HG03378 (cell line): ENCODE data around the gene DSG3.

ENCODE experiments used
- ATAC-seq: cut with Tn5 transposase; IDR thresholded peaks from one replicate; pipeline ENCODE4 v1.9.1; 2021; ENCODE audit warnings: mild to moderate bottlenecking, moderate library complexity; ENCODE audit not compliant: unreplicated experiment

DSG3 gene

DNA sequence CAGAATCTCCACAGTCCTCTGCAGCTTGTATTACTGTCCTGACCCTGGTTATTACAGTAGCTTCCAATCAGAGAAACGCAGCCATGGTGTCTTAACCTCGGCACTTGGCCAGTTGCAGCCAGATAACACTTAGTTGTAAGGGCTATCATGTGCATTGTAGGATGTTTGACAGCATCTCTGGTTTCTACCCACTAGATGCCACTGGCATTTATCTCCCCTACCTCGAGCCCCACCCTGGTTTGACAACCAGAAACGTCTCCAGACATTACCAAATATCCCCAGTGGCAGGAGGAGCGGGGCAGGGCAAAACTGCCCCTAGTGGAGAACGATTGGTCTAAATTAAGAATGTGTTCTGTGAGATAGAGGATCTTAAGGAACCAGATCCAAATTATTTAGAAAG lies 63.6 kb downstream of the DSG3 start:
- no peak for ATAC-seq

GRCh38 chr18:31512203-31512764 lies 64.7 kb downstream of the DSG3 start:
- no peak for ATAC-seq

DNA sequence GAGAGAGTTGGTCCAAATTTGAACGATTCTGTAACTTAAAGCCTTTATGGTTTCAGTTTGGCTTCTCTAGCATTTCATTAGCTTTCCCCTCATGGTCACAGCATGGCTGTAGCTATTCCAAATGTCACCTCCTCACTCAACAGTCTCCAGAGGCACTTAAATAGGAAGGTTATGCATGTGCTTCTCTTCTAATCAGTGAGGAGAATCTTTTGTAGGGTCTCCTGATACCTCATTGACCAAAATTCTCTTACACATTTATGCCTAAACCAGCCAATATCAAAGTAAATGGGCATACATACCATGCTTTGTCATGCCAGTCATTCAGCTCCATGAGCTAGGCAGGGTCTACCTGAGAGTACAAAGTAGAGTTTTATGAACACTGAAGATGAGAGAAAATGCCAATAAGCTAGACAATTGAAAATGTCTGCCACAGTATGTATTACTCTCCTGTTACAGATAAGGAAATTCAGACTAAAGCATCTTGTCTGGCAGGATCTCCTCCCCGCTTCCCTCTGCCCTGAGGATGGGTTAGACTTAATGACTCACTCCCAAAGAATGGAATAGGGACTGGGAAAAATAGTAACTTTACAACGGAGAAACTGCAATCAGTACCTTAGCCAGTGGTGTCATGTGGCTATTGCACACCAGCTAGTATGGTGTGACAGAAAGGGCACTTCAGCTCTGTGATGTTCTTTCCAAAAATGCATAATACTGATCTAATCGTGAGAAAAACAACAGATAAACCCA lies 65.8 kb downstream of the DSG3 start:
- ATAC-seq: no peak

GRCh38 chr18:31516437-31516836 lies 68.9 kb downstream of the DSG3 start:
- no peak for ATAC-seq

DNA sequence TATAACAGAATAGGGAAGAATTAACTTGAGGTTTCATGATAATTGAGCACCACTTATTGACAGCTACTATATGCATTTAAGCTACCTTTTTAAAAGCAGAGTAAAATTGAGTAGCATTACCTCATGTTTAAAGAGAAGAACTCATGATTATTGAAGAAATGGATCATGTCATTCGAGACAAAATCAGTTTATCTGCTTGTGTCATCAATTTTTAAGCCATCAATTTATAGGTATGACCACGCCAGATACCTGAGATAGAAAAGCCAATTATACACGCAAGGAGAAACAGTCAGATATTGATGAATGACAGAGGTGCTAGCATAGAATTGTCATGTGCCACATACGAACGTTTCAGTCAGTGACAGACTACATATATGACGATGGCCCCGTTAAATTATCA lies 78.8 kb downstream of the DSG3 start:
- ATAC-seq: no peak
